ENCODE data around the gene DESI1. TPM values are rescaled to one million over a fixed set of nuclear protein-coding genes. Genes with fewer than 3 reads are reported as not detected.
A peak's percentile ranks its signal among the peaks of the same experiment; 100 is the strongest.
"Not testable (repeated sequence)": the region's sequence is repeated elsewhere in the genome, so short reads cannot be mapped to it uniquely, and the experiment has no call there.

The DESI1 gene
- total and polyA plus RNA-seq, 2 donors (not counting 1 experiment from before 2014, with no cell fraction given) = 17.3 to 26.3 TPM

DNA sequence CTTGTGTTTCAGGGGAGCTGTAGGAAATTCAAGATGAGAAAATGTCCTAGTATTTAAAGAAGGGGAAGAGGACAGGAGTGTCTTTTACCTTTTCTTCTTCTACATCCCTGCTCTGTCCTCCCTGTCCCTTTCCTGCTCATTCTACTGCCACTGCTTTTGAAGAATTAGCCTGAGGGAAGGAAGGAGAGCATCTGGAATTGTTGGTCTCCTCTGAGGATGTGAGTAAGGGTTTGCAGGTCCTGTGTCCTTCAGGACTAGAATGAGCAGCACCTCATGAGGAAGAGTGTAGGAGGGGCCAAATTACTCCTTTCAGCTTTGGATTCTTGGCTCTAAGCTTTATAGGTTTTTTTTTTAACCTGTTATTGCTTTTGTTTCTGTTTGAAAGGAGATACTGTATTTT lies 43.6 kb upstream of the DESI1 start:
- Mint-ChIP-seq H3K4me3 (no peak overlapping the region), H3K27me3 (no peaks in the 10 kb centered on the region), H3K9me3 (ENCODE audit: insufficient read depth) (no peaks in the 10 kb centered on the region), H3K27ac (no peak overlapping the region), H3K4me1 (peaks cover 7% of the 10 kb centered on the region)
- ATAC-seq (ENCODE audit: low read depth) (no peak), DNase-seq (no peak)
- no peak overlapping the region for H2AFZ ChIP-seq (ENCODE audit: insufficient read depth, low read depth, low read length, poor library complexity, severe bottlenecking)
- TF ChIP-seq, protein P1, sequence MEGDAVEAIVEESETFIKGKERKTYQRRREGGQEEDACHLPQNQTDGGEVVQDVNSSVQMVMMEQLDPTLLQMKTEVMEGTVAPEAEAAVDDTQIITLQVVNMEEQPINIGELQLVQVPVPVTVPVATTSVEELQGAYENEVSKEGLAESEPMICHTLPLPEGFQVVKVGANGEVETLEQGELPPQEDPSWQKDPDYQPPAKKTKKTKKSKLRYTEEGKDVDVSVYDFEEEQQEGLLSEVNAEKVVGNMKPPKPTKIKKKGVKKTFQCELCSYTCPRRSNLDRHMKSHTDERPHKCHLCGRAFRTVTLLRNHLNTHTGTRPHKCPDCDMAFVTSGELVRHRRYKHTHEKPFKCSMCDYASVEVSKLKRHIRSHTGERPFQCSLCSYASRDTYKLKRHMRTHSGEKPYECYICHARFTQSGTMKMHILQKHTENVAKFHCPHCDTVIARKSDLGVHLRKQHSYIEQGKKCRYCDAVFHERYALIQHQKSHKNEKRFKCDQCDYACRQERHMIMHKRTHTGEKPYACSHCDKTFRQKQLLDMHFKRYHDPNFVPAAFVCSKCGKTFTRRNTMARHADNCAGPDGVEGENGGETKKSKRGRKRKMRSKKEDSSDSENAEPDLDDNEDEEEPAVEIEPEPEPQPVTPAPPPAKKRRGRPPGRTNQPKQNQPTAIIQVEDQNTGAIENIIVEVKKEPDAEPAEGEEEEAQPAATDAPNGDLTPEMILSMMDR (IDR thresholded peaks at IDR 0.05) = no peak
- no peak for TF ChIP-seq EZH2 (IDR thresholded peaks at IDR 0.05; ENCODE audit: borderline replicate concordance, insufficient read depth, low read depth, low read length, poor library complexity, severe bottlenecking)
- no peaks in the 10 kb centered on the region for H3K9me3 ChIP-seq (ENCODE audit: control extremely low read depth in 1 of 3, control insufficient read depth in 2 of 3, insufficient read depth in 1 of 3, low read length in 2 of 3)
- peaks cover 2 to 58% of the 10 kb centered on the region in 2 experiments for H3K36me3 ChIP-seq (replicated peaks in 1 of 2; ENCODE audit: control extremely low read depth in 1 of 2, control insufficient read depth in 1 of 2, extremely low read depth in 1 of 2, insufficient read depth in 2 of 2, low read length in 1 of 2)
- POLR2A ChIA-PET = interaction anchor here (0.5 to 1.0 kb wide), 2 partner anchors 24 to 1255 kb away, joined by 3 to 5 read pairs; partner anchors contain the start of gene SNU13
- no peaks in the 10 kb centered on the region for H3K27me3 ChIP-seq (replicated peaks in 1 of 4; ENCODE audit: control extremely low read depth in 1 of 4, control insufficient read depth in 3 of 4, insufficient read depth in 4 of 4, low read length in 3 of 4)
- H3K9ac ChIP-seq (ENCODE audit: low read length) = no peak overlapping the region
- H3K4me2 ChIP-seq (replicated peaks; ENCODE audit: low read depth, low read length, poor library complexity, severe bottlenecking) = no peak overlapping the region
- peaks cover 0 to 13% of the 10 kb centered on the region in 2 donors for H3K4me1 ChIP-seq (ENCODE audit: control insufficient read depth in 2 of 2, insufficient read depth in 2 of 2, low read length in 2 of 2)
- peak overlapping the region in 1 of 2 donors; percentile 9 for H3K27ac ChIP-seq (ENCODE audit: low read length in 2 of 2)
- peaks cover 9% of the 10 kb centered on the region for H3K79me2 ChIP-seq (ENCODE audit: control insufficient read depth, insufficient read depth, low read length)
- CTCF ChIA-PET = interaction anchor here (1.1 kb wide), 1 partner anchor 33 kb away, joined by 3 read pairs; no protein-coding TSS in a partner anchor
- intact Hi-C loops (cut with micrococcal nuclease) = no loop called here
- H4K20me1 ChIP-seq (ENCODE audit: control insufficient read depth, insufficient read depth, low read length, poor library complexity, severe bottlenecking) = no peaks in the 10 kb centered on the region
- H3K4me3 ChIP-seq (ENCODE audit: control extremely low read depth in 1 of 5, extremely low read depth in 1 of 5, insufficient read depth in 1 of 5, low read depth in 2 of 5, low read length in 4 of 5) = no peak overlapping the region

DNA sequence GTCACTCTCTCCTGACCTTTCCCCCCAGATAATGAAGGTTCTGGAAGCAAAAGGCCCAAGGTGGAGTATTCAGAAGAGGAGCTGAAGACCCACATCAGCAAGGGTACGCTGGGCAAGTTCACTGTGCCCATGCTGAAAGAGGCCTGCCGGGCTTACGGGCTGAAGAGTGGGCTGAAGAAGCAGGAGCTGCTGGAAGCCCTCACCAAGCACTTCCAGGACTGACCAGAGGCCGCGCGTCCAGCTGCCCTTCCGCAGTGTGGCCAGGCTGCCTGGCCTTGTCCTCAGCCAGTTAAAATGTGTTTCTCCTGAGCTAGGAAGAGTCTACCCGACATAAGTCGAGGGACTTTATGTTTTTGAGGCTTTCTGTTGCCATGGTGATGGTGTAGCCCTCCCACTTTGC lies 42.8 kb upstream of the DESI1 start:
- H3K79me2 ChIP-seq (ENCODE audit: control insufficient read depth, insufficient read depth, low read length); H2AFZ ChIP-seq (ENCODE audit: insufficient read depth, low read depth, low read length, poor library complexity, severe bottlenecking); H3K4me3 ChIP-seq (ENCODE audit: control extremely low read depth in 1 of 5, extremely low read depth in 1 of 5, insufficient read depth in 1 of 5, low read depth in 2 of 5, low read length in 4 of 5); ATAC-seq (ENCODE audit: low read depth); H3K27ac Mint-ChIP-seq; H3K4me2 ChIP-seq (replicated peaks; ENCODE audit: low read depth, low read length, poor library complexity, severe bottlenecking); H3K9ac ChIP-seq (ENCODE audit: low read length); H3K27ac ChIP-seq (ENCODE audit: low read length in 2 of 2); H3K4me1 Mint-ChIP-seq; H3K4me3 Mint-ChIP-seq; DNase-seq; intact Hi-C loops (cut with micrococcal nuclease); H3K9me3 ChIP-seq (ENCODE audit: control extremely low read depth in 1 of 3, control insufficient read depth in 2 of 3, insufficient read depth in 1 of 3, low read length in 2 of 3); H3K9me3 Mint-ChIP-seq (ENCODE audit: insufficient read depth); H3K27me3 ChIP-seq (replicated peaks in 1 of 4; ENCODE audit: control extremely low read depth in 1 of 4, control insufficient read depth in 3 of 4, insufficient read depth in 4 of 4, low read length in 3 of 4); H4K20me1 ChIP-seq (ENCODE audit: control insufficient read depth, insufficient read depth, low read length, poor library complexity, severe bottlenecking); H3K27me3 Mint-ChIP-seq: not testable (repeated sequence)
- WGBS (ENCODE audit: insufficient coverage) = 98% methylated on average over 7 of the region's 9 CpGs
- POLR2A ChIA-PET = interaction anchor here (1.0 kb wide), 1 partner anchor 25 kb away, joined by 3 read pairs; the partner anchor contains the start of gene SNU13
- CTCF ChIA-PET = interaction anchor here (1.1 kb wide), 1 partner anchor 34 kb away, joined by 3 read pairs; no protein-coding TSS in a partner anchor
- Histone ChIP-seq H3K4me1 (ENCODE audit: control insufficient read depth in 2 of 2, insufficient read depth in 2 of 2, low read length in 2 of 2) (peaks cover 0 to 13% of the 10 kb centered on the region in 2 donors), H3K36me3 (replicated peaks in 1 of 2; ENCODE audit: control extremely low read depth in 1 of 2, control insufficient read depth in 1 of 2, extremely low read depth in 1 of 2, insufficient read depth in 2 of 2, low read length in 1 of 2) (peaks cover 2 to 62% of the 10 kb centered on the region in 2 experiments)

All from B cell (primary cell).